HG02798 (cell line): ENCODE measurements around the gene BICC1.
"Not testable (repeated sequence)": the region's sequence is repeated elsewhere in the genome, so short reads cannot be mapped to it uniquely, and the experiment has no call there.

Source experiments
- ATAC-seq: cut with Tn5 transposase; IDR thresholded peaks from one replicate; pipeline ENCODE4 v1.9.1; 2021; ENCODE audit warnings: mild to moderate bottlenecking; ENCODE audit not compliant: unreplicated experiment, poor library complexity

BICC1 gene

GRCh38 chr10:58590924-58591323 is 78.3 kb downstream of the BICC1 start:
- no peak for ATAC-seq

DNA sequence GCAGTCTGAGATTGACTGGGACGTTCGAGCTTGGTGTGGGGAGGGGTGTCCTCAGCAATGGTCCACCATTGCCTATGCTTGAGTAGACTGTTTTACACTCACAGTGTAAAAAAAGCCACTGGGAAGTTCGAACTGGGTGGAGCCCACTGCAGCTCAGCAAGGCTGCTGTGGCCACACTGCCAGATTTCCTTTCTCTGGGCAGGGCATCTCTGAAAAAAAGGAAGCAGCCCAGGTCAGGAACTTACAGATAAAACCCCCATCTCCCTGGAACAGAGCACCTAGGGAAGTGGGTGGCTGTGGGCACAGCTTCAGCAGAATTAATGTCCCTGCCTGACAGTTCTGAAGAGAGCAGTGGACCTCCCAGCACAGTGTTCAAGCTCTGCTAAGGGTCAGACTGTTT is 80.3 kb downstream of the BICC1 start:
- ATAC-seq, result no peak

DNA sequence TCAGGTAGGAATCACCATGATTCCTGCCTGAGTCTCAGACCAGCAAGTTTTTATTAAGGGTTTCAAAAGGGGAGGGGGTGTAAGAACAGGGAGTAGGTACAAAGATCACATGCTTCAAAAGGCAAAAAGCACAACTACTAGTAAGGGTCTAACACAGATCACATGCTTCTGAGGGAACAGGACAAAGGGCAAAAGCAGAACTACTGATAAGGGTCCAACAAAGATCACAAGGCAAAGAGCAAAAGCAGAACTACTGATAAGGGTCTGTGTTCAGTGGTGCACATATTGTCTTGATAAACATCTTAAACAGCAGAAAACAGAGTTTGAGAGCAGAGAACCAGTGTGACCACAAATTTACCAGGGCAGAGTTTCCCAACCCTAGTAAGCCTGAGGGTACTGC is 84.5 kb downstream of the BICC1 start:
- ATAC-seq, result not testable (repeated sequence)

GRCh38 chr10:58599927-58600553 is 87.4 kb downstream of the BICC1 start:
- ATAC-seq, result no peak

DNA sequence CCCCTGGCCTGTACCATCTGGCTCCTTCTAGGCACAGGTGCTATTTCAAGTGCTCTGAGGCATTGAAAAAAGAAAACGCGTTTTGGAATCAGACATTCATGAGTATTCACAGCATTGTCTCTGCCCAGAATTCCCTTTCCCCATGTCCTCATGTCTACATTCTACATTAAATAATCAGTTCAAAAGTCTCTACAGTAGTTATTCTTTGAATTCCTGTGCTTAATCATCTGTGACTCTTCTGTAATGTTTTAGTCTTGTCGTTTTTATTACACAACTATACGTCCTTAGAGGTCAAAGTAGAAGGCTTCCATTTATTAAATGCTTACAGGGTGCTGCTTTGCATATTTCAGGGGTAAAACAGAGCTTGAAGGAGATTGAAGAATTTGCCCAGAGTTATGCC is 95.7 kb downstream of the BICC1 start:
- ATAC-seq, result no peak

DNA sequence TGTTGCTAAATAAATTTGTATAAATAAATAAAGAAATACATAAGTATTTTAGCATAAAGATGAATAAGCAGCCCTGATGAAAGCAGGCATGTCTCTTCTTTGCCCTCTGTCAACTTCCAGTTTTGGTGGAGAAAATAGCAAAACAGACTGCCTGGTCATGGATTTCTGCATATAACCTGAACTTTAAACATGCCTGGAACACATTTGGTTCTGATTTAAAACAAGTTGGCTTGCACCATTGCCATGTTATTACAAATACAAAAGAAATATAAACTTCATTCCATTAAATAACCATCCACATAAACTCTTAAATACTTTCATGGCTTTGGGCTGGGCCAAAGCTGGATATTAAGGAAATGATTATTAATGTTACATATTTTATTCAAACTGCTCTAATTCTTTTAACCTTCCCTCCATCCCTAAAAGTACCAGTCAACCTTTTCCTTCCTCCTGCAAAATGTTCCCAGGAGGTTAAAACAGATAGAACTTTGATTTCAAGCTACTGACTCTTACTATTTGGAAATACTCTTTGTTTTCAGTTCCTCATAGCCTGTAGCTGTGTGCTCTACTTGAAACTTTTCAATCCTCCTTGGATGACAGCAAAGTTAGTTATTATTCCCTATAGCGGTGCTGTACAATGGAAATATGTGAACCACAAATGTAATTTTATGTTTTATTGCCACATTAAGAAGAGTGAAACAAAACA is 96.3 kb downstream of the BICC1 start:
- no peak for ATAC-seq

DNA sequence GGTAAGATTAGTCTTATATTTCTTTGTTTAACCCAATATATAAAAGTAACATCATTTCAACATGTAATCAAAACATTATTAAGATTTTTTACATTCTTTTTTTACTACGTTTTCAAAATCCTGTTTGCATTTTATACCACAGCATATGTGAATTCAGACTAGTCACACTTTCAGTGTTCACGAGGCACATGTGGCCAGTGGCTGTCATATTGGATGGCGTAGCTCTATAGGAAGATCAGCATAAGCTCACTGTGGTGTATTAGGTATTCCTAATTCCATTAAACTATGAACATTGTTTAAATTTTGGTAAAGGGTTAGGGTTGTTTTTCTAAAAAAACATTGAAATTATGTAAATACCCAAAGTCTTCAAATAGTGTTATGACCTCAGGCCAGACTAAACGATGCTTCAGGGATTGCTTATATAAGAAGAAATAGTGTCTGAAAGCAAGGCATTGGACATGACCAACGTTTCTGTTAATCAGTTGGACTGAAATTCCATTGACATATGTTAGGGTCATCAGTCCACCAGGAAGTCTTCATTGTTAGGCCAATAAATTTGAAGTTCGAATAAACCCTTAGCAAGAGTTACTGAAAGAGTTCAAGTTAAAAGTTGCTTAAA is 97.0 kb downstream of the BICC1 start:
- no peak for ATAC-seq

GRCh38 chr10:58615237-58615935 is 102.7 kb downstream of the BICC1 start:
- no peak for ATAC-seq

GRCh38 chr10:58618158-58618676 is 105.5 kb downstream of the BICC1 start:
- ATAC-seq, result no peak

GRCh38 chr10:58621379-58622077 is 108.9 kb downstream of the BICC1 start:
- no peak for ATAC-seq

DNA sequence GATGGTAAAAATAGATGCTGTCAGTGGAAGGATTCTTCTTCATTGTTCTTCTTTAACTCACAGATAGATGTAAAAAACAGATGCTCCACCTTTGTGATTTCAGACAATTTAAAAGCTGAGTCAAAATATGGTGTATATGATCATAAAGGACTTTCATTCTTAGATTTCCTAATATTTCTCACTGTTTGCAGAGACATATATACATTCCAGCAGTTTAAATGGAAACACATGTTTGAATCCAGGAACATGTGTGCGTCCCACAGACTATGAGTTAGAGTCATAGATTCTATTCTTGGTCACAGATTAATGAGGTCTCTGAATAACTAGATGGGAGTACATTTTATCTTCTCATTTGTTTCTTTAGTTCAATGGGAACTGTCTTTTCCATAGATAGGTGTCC is 109.6 kb downstream of the BICC1 start:
- ATAC-seq, result no peak

DNA sequence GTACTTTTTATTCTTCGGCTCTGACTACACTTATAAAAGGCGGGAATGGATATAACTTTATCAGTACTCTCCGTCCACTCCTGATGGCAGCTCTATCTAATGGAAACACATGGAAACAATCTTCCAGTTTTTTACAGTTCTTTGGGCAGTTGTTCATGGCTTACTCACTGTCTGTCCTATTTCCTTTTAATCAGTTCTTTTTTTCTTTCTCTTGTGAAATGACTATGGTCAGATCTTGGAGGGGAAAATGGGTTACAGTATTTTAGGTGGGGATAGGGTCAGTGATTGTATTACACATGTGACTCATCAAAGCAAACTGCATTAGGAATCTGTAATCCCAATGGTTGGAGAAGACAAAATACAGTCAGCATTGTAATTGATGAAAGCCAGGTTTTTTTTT is 112.4 kb downstream of the BICC1 start:
- no peak for ATAC-seq

GRCh38 chr10:58627392-58627791 is 114.7 kb downstream of the BICC1 start:
- no peak for ATAC-seq

DNA sequence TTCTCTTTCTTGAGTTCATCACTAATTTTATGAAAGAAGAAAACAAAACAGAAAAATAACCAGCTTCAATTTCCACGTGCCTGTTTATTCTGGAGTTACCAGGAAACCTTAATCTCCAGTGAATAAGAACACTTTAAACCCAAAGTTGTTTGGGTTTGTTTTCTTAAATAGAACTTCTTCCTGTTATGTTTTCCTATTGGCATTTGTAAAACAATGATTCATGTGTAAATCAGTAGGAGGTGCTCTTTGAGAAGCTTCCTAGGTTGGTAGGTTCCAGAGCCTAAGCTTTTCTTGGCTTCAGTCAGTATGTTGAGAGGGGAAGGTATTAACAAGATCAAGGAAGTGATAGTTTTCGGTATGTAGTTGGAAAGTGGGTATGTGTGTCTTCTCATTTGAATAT is 119.0 kb downstream of the BICC1 start:
- ATAC-seq, result no peak

DNA sequence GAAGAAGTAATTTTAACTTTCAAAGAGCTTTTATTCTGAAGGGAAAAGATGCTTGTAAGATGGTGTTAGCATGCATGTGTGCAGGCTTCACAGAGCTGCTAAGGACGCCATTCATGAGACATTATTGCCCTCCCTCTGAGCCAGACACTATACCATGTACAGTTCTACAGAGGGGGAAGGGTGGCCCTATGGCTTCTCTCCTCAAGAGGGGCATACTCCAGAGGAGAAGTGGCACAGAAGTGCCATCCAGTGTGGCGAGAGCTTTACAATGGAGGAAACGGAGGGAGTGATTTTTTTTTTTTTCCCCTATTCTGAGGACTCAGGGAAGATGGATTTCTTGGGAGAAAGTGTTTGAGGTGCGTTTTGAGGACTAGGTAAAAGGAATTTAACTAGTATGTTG is 119.5 kb downstream of the BICC1 start:
- ATAC-seq, result no peak

- no peak for ATAC-seq
These were observed 124.7 kb downstream of the BICC1 start for GRCh38 chr10:58637352-58637751.

- ATAC-seq, result no peak
These were observed 125.7 kb downstream of the BICC1 start for GRCh38 chr10:58638388-58638787.

GRCh38 chr10:58641095-58641531 is 128.4 kb downstream of the BICC1 start:
- ATAC-seq, result no peak

- no peak for ATAC-seq
These were observed 129.0 kb downstream of the BICC1 start for GRCh38 chr10:58641708-58642107.

DNA sequence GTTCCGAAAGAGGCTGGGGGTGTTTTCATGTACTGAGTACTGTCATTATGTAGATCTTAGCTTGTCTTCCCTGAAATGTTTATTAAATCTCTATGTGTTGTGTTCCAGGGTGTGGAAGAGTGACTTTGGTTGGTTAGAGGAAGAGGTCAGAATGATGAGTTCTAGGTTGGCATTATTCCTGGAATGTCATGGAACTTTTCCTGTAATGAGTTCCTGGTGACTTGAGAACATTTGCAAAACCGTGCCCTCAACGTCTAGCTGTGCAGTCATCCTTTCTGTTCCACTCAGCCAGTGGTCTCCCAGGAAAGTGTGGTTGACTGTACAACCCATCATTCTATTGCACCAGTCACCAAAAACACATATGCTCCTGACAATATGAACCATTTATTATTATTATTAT is 129.6 kb downstream of the BICC1 start:
- ATAC-seq, result no peak
